Stimulated activated CD8-positive, alpha-beta memory T cell treated with anti-CD3 and anti-CD28 coated beads, Interleukin-15, amount 100 ng/mL, for 4 hours (primary cell): ENCODE data around the gene PGAP6.

ENCODE experiments used
- DNase-seq, 2 donors: peaks; one replicate each; pipeline ENCODE4 v3.0.0-alpha.2; 2020; ENCODE audit warnings: low read depth in 2 of 2

Gene PGAP6

GRCh38 chr16:330741-331140 lies 51.0 kb downstream of the PGAP6 start:
- DNase-seq, result no peak

GRCh38 chr16:325375-326145 lies 56.2 kb downstream of the PGAP6 start:
- no peak for DNase-seq

GRCh38 chr16:324451-325334 lies 57.1 kb downstream of the PGAP6 start:
- peak; percentile 29 to 46 for DNase-seq

- DNase-seq, result no peak
Measured at GRCh38 chr16:324201-324450, 57.7 kb downstream of the PGAP6 start.

- DNase-seq, result no peak
Measured at GRCh38 chr16:322476-323143, 59.2 kb downstream of the PGAP6 start.

- no peak for DNase-seq
Measured at GRCh38 chr16:321532-321931, 60.2 kb downstream of the PGAP6 start.
